ENCODE measurements around the gene CAMK1D.

- TF ChIP-seq, protein P1, sequence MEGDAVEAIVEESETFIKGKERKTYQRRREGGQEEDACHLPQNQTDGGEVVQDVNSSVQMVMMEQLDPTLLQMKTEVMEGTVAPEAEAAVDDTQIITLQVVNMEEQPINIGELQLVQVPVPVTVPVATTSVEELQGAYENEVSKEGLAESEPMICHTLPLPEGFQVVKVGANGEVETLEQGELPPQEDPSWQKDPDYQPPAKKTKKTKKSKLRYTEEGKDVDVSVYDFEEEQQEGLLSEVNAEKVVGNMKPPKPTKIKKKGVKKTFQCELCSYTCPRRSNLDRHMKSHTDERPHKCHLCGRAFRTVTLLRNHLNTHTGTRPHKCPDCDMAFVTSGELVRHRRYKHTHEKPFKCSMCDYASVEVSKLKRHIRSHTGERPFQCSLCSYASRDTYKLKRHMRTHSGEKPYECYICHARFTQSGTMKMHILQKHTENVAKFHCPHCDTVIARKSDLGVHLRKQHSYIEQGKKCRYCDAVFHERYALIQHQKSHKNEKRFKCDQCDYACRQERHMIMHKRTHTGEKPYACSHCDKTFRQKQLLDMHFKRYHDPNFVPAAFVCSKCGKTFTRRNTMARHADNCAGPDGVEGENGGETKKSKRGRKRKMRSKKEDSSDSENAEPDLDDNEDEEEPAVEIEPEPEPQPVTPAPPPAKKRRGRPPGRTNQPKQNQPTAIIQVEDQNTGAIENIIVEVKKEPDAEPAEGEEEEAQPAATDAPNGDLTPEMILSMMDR (optimal IDR thresholded peaks at IDR 0.05 in 1 of 3, IDR thresholded peaks at IDR 0.05 in 1 of 3, conservative IDR thresholded peaks at IDR 0.05 in 1 of 3; ENCODE audit: extremely low read depth in 1 of 3, insufficient read depth in 2 of 3, low read length in 3 of 3) = no peak
- no peak for TF ChIP-seq EZH2 (IDR thresholded peaks at IDR 0.05; ENCODE audit: low read length)
These were observed 39.9 kb downstream of the CAMK1D start for GRCh38 chr10:12389154-12389734.

Data from keratinocyte (primary cell).